OCI-LY1 (cell line): ENCODE results near the gene PSMB10.

Source experiments
- H2AFZ ChIP-seq: fragments of 200-600 bp; sonication (generic), shearing (Covaris generic); 2 replicates; pipeline ENCODE4 v1.6.0; 2014; ENCODE audit warnings: antibody characterized with exemption, mild to moderate bottlenecking, low read length
- H3F3A ChIP-seq: fragments of 200-600 bp; sonication (generic), shearing (Covaris generic); 2 replicates; pipeline ENCODE4 v1.6.0; 2014; ENCODE audit warnings: mild to moderate bottlenecking, antibody characterized with exemption, low read length, moderate library complexity; ENCODE audit not compliant: insufficient read depth
- H3K27ac ChIP-seq: fragments of 200-600 bp; sonication (generic); 2 replicates; pipeline ENCODE4 v1.5.1; 2014; ENCODE audit warnings: low read length, mixed run types, mild to moderate bottlenecking, low read depth; ENCODE audit not compliant: poor library complexity, severe bottlenecking
- H3K27me3 ChIP-seq: fragments of 200-600 bp; sonication (generic); 2 replicates; pipeline ENCODE4 v1.6.0; 2014; ENCODE audit warnings: antibody characterized with exemption, mild to moderate bottlenecking, low read length, moderate library complexity; ENCODE audit not compliant: insufficient read depth
- H3K36me3 ChIP-seq: fragments of 200-600 bp; sonication (generic); 2 replicates; pipeline ENCODE4 v1.6.1; 2014; ENCODE audit warnings: mild to moderate bottlenecking, antibody characterized with exemption, low read length, moderate library complexity, mixed read lengths; ENCODE audit not compliant: insufficient read depth
- H3K4me1 ChIP-seq: fragments of 200-600 bp; sonication (generic); 2 replicates; pipeline ENCODE4 v1.5.1; 2014; ENCODE audit warnings: mild to moderate bottlenecking, low read length, moderate library complexity; ENCODE audit not compliant: insufficient read depth, severe bottlenecking
- H3K4me2 ChIP-seq: fragments of 200-600 bp; sonication (generic), shearing (Covaris generic); 2 replicates; pipeline ENCODE4 v1.6.1; 2014; ENCODE audit warnings: low read length
- H3K4me3 ChIP-seq: fragments of 200-600 bp; sonication (generic); 2 replicates; pipeline ENCODE4 v1.5.1; 2014; ENCODE audit warnings: low read length, low read depth, mild to moderate bottlenecking, mixed read lengths; ENCODE audit not compliant: poor library complexity, severe bottlenecking
- H3K79me2 ChIP-seq: fragments of 200-600 bp; shearing (Covaris generic); 2 replicates; pipeline ENCODE4 v1.6.1; 2016; ENCODE audit warnings: mixed run types, low read length, mixed read lengths; ENCODE audit not compliant: insufficient read depth
- H3K9ac ChIP-seq: fragments of 200-600 bp; sonication (generic), shearing (Covaris generic); 2 replicates; pipeline ENCODE4 v1.6.1; 2014; ENCODE audit warnings: mild to moderate bottlenecking, low read length, mixed read lengths
- H3K9me2 ChIP-seq: fragments of 200-600 bp; sonication (generic), shearing (Covaris generic); 2 replicates; pipeline ENCODE4 v1.6.1; 2014; ENCODE audit warnings: low read depth, mild to moderate bottlenecking, low read length, mixed read lengths
- H3K9me3 ChIP-seq: fragments of 200-600 bp; shearing (Covaris generic); 2 replicates; pipeline ENCODE4 v1.6.1; 2014; ENCODE audit warnings: low read length, mixed read lengths
- H4K20me1 ChIP-seq: fragments of 200-600 bp; sonication (generic), shearing (Covaris generic); 2 replicates; pipeline ENCODE4 v1.6.0; 2016; ENCODE audit warnings: mild to moderate bottlenecking, low read length; ENCODE audit not compliant: insufficient read depth
- EZH2 ChIP-seq: fragments of 200-600 bp; sonication (generic), shearing (Covaris generic); IDR thresholded peaks from 2 replicates; pipeline ENCODE4 v1.8.0; 2017; ENCODE audit warnings: borderline replicate concordance, mixed run types, mild to moderate bottlenecking, antibody characterized with exemption, low read length, moderate library complexity, mixed read lengths
- TF ChIP-seq, protein P1 (sequence below): fragments of 200-600 bp; sonication (generic), shearing (Covaris generic); IDR thresholded peaks from 2 replicates; pipeline ENCODE4 v1.5.1; 2017; ENCODE audit warnings: mild to moderate bottlenecking, antibody characterized with exemption, low read length, moderate library complexity, mixed read lengths

The PSMB10 gene

DNA sequence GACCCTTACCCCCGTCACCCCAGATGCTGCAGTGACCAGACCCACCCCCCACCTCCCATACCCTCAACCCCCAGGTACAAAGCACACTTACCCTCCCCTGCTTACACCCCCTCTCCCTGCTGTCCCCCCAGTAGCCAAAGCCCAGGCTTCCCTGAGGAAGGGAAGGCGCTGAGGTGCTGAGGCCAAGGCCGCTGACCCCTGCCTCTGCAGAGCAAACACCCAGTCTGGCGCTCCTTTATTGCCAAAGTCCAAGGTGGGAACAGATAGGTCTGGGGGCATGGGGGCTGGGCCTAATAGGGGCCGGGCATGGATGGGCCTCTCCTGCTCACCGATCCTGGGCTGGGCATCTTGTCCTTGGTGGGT lies 6.6 kb upstream of the PSMB10 start:
- Histone ChIP-seq H3K9me2 (no peaks in the 10 kb centered on the region), H4K20me1 (no peaks in the 10 kb centered on the region), H3K27me3 (no peaks in the 10 kb centered on the region), H3K79me2 (no peaks in the 10 kb centered on the region), H3K36me3 (peaks cover 14% of the 10 kb centered on the region; the same call in 1 of the 2 replicates), H3K4me3 (no peak overlapping the region), H3F3A (no peaks in the 10 kb centered on the region), H3K9ac (no peak overlapping the region), H3K9me3 (no peaks in the 10 kb centered on the region), H3K4me2 (no peak overlapping the region; the same call in 1 of the 2 replicates), H2AFZ (no peak overlapping the region), H3K4me1 (peaks cover 39% of the 10 kb centered on the region), H3K27ac (peak overlapping the region; percentile 40)
- TF ChIP-seq EZH2 = no peak
- TF ChIP-seq, protein P1, sequence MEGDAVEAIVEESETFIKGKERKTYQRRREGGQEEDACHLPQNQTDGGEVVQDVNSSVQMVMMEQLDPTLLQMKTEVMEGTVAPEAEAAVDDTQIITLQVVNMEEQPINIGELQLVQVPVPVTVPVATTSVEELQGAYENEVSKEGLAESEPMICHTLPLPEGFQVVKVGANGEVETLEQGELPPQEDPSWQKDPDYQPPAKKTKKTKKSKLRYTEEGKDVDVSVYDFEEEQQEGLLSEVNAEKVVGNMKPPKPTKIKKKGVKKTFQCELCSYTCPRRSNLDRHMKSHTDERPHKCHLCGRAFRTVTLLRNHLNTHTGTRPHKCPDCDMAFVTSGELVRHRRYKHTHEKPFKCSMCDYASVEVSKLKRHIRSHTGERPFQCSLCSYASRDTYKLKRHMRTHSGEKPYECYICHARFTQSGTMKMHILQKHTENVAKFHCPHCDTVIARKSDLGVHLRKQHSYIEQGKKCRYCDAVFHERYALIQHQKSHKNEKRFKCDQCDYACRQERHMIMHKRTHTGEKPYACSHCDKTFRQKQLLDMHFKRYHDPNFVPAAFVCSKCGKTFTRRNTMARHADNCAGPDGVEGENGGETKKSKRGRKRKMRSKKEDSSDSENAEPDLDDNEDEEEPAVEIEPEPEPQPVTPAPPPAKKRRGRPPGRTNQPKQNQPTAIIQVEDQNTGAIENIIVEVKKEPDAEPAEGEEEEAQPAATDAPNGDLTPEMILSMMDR = no peak

DNA sequence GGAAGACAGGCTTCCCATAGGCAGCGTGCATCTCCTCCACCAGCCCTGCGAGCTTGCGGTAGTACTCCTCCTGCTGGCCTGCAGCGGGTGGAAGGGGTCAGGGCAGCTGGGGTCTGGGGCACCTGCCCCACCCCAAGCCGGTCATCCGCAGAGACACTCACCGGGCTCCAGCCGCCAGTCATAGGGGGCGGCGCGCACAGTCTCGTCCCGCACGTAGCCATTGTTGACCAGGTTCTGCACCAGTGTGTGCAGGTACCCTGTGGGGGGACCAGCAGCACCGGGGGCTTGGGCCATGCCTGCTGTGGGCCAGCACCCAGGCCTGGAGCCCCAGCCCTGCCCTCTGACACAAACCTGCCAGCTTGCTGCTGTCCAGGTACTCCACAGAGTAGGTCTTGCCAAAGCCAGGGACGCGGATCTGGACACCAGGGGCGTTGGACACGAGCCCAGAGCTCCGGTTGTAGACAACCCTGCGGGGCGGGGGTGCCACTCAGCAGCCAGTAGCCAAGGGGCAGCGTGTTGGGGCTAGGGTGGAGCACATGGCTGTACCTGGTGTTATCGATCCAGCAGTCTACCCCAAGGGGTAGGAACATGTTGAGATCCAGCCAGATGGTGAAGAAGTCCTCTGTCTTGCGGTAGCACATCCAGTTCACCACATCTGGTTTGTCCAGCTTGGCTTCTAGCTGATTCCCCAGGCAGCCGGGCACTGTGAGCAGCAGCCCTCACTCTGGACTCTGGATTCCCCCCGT lies 6.0 kb upstream of the PSMB10 start:
- Histone ChIP-seq H3K27ac (no peak overlapping the region), H3K9ac (no peak overlapping the region), H3K4me1 (peaks cover 39% of the 10 kb centered on the region), H3F3A (no peaks in the 10 kb centered on the region), H3K27me3 (no peaks in the 10 kb centered on the region), H4K20me1 (no peaks in the 10 kb centered on the region), H3K4me2 (no peak overlapping the region), H2AFZ (no peak overlapping the region), H3K36me3 (peaks cover 14% of the 10 kb centered on the region; the same call in 1 of the 2 replicates), H3K79me2 (no peaks in the 10 kb centered on the region), H3K9me3 (no peaks in the 10 kb centered on the region), H3K4me3 (no peak overlapping the region), H3K9me2 (no peaks in the 10 kb centered on the region)
- no peak for TF ChIP-seq EZH2
- TF ChIP-seq, protein P1 = no peak

DNA sequence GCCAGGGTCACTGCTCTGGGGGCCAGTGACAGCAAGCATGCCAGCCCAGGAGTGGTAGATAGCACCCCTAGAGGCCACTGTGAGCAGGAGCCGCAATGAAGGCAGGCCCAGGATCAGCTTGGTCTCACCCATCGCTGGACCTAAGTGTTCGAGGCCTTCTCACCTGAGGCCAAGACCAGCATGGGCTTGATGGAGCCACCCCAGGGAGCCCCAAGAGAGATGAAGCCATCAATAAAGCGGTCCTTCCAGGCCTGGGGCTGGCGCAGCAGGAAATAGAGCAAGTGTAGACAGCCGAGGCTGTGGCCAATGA lies 5.5 kb upstream of the PSMB10 start:
- peaks cover 14% of the 10 kb centered on the region; the same call in 1 of the 2 replicates for H3K36me3 ChIP-seq
- peaks cover 43% of the 10 kb centered on the region for H3K4me1 ChIP-seq
- H3F3A ChIP-seq = no peaks in the 10 kb centered on the region
- no peak overlapping the region; the same call in 1 of the 2 replicates for H3K9ac ChIP-seq
- H3K4me2 ChIP-seq = no peak overlapping the region
- H3K27me3 ChIP-seq = no peaks in the 10 kb centered on the region
- no peak overlapping the region for H3K4me3 ChIP-seq
- H3K9me3 ChIP-seq = no peaks in the 10 kb centered on the region
- H2AFZ ChIP-seq = no peak overlapping the region
- no peaks in the 10 kb centered on the region for H3K79me2 ChIP-seq
- H3K27ac ChIP-seq = no peak overlapping the region
- no peak for TF ChIP-seq EZH2
- TF ChIP-seq, protein P1 = peak; percentile 85
- no peaks in the 10 kb centered on the region for H3K9me2 ChIP-seq
- H4K20me1 ChIP-seq = no peaks in the 10 kb centered on the region
